Activated CD4-positive, CD25-positive, alpha-beta regulatory T cell treated with anti-CD3 and anti-CD28 coated beads, Interleukin-2, amount 50 U/mL, for 72 hours (primary cell): ENCODE measurements around the gene EFCAB12.
"Not testable (repeated sequence)": the region's sequence is repeated elsewhere in the genome, so short reads cannot be mapped to it uniquely, and the experiment has no call there.

ENCODE experiments used
- DNase-seq: peaks from one replicate; pipeline ENCODE4 v3.0.0; 2021

Gene EFCAB12

DNA sequence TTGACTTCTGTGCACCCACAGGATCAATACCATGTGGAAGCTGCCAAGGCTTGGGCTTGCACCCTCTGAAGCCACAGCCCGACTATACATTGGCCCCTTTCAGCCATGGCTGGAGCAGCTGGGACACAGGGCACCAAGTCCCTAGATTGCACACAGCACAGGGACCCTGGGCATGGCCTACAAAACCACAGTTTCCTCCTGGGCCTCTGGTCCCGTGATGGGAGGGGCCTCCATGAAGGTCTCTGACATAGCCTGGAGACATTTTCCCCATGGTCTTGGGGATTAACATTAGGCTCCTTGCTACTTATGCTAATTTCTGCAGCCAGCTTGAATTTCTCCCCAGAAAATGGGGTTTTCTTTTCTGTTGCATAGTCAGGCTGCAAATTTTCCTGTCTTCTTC is 63.6 kb downstream of the EFCAB12 start:
- not testable (repeated sequence) for DNase-seq

DNA sequence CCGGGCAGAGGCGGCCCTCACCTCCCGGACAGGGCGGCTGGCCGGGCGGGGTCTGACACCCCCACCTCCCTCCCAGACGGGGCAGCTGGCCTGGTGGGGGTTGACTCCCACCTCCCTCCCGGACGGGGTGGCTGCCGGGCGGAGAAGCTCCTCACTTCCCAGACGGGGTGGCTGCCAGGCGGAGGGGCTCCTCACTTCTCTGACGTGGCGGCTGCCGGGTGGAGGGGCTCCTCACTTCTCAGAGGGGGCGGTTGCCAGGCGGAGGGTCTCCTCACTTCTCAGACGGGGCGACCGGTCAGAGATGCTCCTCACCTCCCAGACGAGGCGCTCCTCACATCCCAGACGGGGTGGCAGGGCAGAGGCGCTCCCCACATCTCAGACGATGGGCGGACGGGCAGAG is 65.1 kb downstream of the EFCAB12 start:
- not testable (repeated sequence) for DNase-seq

DNA sequence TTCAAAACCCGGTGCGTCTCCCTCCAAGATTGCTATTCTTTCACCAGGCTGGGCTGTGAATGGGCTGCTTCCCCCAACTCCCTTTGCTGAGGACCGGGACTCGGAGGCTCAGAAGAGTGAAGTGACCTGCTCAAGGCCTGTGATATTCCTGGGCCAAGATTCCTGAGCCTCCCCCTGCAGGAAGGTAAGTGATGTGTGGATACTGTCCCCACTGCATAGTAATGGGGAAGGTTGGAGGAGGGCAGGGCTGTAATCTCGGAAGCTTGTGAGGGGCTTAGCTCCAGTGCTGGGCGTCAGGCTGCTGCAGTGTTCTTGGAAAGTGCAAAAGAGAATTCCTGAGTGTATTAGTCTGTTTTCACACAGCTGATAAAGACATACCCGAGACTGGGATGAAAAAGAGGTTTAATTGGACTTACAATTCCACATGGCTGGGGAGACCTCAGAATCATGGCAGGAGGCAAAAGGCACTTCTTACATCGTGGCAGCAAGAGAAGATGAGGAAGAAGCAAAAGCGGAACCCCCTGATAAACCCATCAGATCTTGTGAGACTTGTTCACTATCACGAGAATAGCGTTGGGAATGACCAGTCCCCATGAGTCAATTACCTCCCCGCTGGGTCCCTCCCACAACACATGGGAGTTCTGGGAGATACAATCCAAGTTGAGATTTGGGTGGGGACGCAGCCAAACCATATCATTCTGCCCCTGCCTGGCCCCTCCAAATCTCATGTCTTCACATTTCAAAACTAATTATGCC is 67.6 kb downstream of the EFCAB12 start:
- no peak for DNase-seq

DNA sequence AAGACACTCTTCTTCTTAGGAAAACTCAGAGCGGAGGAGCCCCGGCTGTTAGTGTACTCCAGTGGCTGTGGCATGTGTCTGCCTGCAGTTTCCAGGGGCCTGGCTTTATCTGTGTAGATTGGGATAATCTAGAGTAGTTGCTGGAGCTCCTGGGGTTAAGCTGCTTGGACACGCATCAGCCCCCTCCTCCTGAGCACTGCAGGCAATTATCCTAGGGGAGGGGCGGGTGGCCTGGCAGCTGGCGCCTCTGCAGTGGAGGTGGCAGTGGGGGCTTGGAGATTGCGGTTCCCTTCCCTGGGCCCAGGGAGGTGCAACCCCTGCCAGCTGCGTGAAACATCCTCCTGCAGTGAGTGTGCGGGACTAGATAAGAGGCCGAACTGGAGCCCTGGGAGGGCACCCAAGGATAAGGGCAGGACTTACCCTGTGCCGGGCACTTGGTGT is 68.2 kb downstream of the EFCAB12 start:
- no peak for DNase-seq

DNA sequence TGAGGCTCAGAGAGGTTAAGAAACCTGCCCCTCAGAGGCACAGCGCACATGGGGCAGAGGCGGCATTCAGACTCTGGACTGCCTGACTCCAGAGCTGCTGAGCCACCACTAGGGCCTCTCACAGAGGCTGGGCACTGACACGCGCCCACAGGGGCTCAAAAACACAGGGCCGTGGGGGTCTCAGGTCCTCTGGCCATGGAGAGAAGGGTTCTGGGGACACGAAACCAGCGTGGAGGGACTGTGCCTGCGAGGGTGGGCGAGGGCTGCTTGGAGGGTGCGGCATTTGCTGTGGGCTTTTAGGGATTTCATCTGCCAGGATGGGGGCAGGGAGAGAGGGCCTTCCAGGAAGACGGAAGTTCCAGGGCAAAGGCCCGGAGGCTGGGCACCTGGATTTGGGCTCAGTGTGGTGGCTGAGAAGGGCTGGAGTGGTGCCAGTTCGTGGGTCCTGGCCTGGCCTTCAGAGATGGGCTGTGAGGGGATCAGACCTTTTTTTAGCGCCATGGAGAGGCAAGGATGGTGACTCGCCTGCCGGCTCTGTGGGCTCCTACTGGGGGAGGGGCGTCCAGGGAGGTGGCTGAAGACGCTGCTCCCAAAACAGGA is 69.6 kb downstream of the EFCAB12 start:
- no peak for DNase-seq

DNA sequence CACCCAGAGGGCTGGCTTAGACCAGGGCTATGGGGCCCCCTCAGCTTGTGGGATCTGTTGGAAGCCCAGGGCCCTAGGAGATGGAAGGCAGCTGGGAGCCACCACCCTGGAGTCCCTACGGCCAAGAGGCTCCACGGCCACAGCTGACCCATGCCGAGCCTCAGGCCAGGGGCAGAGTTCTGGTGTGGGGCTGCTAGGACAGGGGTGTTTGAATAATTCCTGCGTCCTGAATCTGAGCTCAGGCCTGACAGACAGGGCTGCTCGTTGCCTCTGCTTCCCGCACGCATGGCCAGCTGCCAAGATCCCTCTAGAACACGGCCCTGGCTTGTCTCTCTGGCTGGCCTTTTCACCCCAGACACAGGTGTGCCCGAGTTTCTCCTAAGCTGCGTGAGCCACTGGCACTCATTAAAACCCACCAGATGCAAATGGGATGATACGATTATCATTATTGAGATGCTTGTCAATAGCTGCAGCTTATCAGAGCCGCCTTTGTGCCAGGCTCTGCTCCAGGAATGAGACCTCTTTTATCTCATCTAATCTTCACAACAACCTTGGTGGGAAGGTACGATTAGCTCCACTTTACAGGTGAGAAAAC is 70.2 kb downstream of the EFCAB12 start:
- no peak for DNase-seq

DNA sequence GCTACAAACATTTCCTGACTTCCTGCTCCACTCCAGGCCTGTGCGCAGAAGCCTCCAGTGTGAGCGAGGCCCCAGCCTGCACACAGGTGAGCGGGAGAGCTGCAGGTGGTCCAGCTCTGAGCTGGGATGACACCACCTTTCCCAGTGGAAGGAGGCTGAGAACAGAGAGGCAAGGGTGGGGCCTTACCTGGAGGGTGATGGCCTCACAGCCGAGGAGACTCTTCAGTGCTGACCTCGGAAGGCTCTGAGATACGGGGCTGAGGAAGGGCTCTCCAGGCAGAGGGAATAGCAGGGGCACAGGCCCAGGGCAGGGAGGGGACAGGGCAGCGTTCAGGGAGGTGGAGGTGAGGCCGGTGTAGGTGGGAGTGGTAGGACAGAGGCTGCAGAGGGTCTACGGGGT is 70.8 kb downstream of the EFCAB12 start:
- no peak for DNase-seq

DNA sequence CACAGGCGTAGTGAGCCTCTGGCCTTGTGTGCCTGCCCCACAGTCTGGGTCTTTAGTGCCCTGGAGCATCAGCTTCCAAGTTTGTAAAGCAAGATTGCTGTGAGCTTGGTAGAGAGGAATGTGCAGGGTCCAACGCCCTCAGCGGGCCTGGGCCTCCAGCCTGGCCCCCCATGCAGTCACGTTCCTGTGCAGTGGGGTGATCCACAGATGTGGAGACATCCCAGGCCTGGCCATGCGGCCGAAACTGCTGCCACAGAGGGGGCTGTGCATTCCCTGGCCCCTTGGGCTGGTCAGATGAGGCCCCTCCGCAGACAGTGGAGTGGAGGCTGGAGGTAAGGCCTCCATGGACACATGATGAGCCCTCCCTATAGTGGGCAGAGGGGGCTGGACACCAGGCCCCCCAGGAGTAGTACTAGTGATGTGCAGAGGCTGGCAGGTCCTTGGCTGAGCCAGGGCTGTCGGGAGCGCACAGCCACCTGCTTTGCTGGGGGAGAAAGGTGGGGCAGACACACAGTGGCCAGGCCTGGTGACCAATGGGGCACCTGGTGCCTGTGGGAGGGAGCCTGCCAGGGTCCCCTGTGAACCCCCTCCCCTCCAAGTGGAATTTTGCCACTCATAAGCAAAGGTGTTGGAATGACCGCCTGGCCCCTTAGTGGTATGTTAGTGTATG is 71.5 kb downstream of the EFCAB12 start:
- no peak for DNase-seq

DNA sequence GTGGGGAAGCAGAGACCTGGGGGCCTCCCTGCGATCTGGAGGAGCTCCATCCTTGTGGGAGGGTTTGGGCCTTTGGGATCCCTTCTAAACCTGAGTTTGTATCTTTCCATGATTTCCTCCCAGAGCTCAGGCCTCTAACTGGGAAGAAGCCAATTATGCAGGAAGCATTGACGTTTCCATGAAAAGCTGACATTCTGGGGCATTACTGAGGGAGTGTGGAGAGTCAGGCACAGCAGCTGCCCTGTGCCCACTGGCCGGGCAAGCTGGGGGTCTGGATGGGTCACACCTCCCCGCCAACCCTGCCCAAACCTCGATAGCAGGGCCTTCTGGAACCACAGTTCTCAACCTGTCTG is 74.9 kb downstream of the EFCAB12 start:
- no peak for DNase-seq

DNA sequence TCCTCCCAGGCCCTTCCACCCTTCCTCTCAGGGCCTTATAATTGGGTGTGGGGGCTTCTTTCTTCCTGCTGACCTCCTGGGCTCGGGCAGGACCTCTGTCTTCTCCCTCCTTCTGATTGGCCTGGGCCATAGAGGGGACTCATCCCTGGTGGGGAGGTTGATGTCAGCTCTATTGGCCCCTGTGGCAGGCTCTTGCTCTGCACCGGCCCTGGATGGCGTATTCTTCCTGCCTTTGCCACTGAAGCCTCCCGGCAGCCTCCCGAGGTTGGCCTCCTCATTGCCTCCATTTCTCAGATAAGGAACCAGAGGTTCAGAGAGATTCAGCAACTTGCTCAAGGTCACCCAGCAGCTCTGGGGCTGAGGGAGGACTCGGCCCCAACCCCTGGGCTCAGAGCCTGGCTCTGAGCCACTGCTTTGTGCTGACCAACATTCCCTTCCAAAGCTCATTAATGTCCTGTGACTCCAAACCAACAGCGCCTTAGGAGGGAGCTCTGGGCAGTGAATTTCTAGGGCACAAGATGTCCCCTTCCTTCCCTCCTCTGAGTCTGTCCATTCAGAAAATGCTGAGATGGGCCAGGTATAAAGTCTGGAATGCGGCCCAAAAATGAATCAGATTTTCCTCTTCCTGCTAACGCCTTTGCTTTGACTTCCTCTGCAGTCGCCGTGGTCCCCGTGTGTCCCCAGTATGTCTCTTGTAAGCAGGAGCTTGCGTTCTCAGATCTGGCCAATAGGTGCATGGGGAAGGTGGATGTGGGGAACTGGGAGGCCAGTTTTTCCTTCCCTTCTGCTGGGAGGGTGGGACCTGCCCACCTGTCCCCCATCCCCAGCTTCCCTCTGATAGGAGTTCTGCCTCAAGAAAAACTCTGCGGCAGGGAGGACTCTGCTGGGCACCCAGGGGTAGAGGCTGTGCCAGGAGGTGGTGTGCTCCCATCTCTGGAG is 75.5 kb downstream of the EFCAB12 start:
- no peak for DNase-seq

DNA sequence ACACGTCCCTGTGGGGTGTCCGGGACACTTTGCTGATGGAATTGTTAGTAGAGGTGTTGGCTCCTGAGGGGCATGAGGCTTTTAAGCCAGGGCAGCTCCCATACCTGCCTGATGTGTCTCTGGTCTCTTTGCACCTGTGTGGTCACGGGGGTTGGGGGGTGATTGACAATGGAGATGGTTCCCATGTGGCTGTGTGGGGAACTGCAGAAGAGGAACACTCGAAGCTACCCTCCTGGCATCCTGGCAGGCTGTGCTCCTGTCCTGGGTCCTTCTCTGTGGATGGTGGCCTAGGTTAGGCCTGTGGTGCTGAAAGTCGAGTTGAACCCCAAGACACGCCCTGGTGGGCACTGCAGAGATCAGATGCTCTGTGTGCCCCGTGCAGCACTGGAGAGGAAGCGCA is 76.4 kb downstream of the EFCAB12 start:
- DNase-seq: no peak
